Measurements from ENCODE around the gene RNPEP.

- TF ChIP-seq CTCF (conservative IDR thresholded peaks at IDR 0.05; ENCODE audit: low read length) = no peak
- no peak for TF ChIP-seq EZH2phosphoT487 (IDR thresholded peaks at IDR 0.05; ENCODE audit: borderline replicate concordance)
These were observed 30.4 kb downstream of the RNPEP start for GRCh38 chr1:202012544-202013478.
